ENCODE results near the gene DOHH.

GRCh38 chr19:3492131-3492839, 8.2 kb downstream of the DOHH start:
- TF ChIP-seq, protein P1, sequence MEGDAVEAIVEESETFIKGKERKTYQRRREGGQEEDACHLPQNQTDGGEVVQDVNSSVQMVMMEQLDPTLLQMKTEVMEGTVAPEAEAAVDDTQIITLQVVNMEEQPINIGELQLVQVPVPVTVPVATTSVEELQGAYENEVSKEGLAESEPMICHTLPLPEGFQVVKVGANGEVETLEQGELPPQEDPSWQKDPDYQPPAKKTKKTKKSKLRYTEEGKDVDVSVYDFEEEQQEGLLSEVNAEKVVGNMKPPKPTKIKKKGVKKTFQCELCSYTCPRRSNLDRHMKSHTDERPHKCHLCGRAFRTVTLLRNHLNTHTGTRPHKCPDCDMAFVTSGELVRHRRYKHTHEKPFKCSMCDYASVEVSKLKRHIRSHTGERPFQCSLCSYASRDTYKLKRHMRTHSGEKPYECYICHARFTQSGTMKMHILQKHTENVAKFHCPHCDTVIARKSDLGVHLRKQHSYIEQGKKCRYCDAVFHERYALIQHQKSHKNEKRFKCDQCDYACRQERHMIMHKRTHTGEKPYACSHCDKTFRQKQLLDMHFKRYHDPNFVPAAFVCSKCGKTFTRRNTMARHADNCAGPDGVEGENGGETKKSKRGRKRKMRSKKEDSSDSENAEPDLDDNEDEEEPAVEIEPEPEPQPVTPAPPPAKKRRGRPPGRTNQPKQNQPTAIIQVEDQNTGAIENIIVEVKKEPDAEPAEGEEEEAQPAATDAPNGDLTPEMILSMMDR (IDR thresholded peaks at IDR 0.05) = no peak
- TF ChIP-seq POLR2A (IDR thresholded peaks at IDR 0.05) = no peak

Measured in vagina (tissue), 2 donors.